Cerebellar cortex (tissue), 1 donor: ENCODE measurements around the gene TUBB3.
"Not testable (repeated sequence)": the region's sequence is repeated elsewhere in the genome, so short reads cannot be mapped to it uniquely, and the experiment has no call there.

Source experiments
- DNase-seq: peaks from one replicate; pipeline ENCODE4 v3.0.0-alpha.2; 2015; ENCODE audit warnings: low spot score

The TUBB3 gene

DNA sequence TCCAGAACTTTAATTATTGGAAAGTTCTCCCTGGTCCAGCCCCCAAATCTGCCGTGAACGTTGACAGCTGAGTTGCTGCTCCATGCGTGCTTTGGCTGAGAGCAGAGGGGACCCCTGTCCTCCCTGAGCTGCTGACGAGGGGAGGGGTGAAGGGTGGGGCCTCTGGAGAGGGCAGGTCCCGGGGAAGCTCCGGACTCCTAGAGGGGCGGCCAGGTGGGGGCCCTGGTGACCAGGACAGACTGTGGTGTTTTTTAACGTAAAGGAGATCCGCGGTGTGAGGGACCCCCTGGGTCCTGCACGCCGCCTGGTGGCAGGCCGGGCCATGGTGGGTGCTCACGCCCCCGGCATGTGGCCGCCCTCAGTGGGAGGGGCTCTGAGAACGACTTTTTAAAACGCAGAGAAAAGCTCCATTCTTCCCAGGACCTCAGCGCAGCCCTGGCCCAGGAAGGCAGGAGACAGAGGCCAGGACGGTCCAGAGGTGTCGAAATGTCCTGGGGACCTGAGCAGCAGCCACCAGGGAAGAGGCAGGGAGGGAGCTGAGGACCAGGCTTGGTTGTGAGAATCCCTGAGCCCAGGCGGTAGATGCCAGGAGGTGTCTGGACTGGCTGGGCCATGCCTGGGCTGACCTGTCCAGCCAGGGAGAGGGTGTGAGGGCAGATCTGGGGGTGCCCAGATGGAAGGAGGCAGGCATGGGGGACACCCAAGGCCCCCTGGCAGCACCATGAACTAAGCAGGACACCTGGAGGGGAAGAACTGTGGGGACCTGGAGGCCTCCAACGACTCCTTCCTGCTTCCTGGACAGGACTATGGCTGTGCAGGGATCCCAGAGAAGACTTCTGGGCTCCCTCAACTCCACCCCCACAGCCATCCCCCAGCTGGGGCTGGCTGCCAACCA is 4.4 kb upstream of the TUBB3 start, which contains the start of gene MC1R:
Gene MC1R, plus strand, starts transcription at position 410 of the 895 bp plus-strand sequence. Its CDS starts 397 bp downstream, at position 807.
- DNase-seq, result peak; percentile 59

GRCh38 chr16:89919535-89920406 is 3.4 kb upstream of the TUBB3 start:
- DNase-seq, result no peak

DNA sequence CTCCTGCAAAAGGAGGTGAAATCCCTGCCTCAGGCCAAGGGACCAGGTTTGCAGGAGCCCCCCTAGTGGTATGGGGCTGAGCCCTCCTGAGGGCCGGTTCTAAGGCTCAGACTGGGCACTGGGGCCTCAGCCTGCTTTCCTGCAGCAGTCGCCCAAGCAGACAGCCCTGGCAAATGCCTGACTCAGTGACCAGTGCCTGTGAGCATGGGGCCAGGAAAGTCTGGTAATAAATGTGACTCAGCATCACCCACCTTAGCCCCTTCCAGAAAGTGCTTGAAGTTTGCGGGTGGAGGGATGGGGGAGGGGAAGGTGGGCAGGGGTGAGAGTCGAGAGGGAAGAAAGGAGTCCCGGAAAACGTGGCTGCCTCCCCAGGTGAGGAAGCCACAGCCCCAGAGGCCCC is 2.4 kb upstream of the TUBB3 start:
- no peak for DNase-seq

- DNase-seq, result peak; percentile 41
These were observed 1.9 kb upstream of the TUBB3 start for GRCh38 chr16:89921131-89921701.

GRCh38 chr16:89921702-89922476 is 1.3 kb upstream of the TUBB3 start:
- DNase-seq, result peak; percentile 61

- DNase-seq, result peak; percentile 69
These were observed 662 bp upstream of the TUBB3 start for GRCh38 chr16:89922477-89922883.

GRCh38 chr16:89923640-89924296 is 626 bp downstream of the TUBB3 start:
- DNase-seq, result peak; percentile 44

DNA sequence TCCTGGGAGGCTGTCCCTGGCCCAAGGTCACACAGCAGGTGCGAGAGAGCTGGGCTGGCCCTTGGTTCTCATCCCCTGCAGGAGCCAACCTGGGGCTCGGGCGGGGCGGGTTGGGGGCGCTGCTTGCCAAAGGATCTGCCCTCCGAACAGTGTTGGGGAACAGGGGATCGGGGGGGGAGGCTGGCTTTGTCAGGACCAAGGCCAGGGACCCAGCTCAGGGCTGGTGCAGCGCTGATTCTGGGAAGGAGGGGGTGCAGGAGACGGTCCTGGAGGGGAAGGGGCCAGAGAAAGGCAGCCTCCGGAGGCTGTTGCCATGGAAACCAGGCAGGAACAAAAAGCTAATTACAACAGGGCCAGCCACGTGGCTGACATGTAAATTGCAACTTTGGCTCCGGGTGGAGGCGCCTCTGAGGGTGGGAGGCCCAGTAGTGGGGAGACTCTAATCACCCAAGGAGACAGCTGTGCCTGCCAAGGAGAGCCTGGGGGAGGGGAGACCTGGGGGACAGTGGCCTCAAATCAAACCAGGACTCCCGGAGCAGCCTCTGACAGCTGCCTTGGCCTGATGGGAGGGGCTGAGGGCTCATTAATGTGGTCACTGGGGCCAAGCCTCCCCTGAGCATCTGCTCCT is 1.3 kb downstream of the TUBB3 start:
- peak; percentile 85 for DNase-seq

GRCh38 chr16:89924925-89925307 is 1.8 kb downstream of the TUBB3 start:
- DNase-seq, result peak; percentile 51

GRCh38 chr16:89925596-89926079 is 2.5 kb downstream of the TUBB3 start:
- DNase-seq, result peak; percentile 52

DNA sequence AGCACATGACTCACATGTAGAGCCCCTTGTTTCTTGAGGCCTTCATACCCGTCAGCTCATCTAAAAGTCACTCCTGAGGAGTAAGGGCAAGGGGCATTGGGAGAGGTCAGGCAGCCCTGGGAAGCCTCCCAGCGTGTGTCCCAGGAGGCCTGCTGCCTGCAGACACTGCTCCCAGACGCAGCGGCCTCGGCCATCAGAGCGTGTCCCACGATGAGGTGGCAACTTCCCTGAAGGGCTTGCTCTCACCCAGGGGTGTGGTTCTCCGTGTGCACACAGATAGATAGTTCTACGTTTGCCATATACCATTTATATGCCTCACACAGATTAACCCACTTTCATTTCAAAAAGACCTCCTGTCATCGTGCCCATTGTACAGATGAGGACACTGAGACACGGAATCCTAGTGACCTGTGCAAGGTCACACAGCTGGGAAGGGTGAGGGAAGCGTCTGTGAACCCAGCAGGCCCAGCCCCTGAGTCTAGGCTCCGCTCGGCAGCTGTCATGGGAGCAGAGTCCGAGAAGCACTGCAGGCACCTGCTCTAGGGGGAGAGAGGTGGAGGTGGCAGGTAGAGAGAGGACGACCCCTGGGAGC is 8.3 kb downstream of the TUBB3 start:
- DNase-seq, result no peak

DNA sequence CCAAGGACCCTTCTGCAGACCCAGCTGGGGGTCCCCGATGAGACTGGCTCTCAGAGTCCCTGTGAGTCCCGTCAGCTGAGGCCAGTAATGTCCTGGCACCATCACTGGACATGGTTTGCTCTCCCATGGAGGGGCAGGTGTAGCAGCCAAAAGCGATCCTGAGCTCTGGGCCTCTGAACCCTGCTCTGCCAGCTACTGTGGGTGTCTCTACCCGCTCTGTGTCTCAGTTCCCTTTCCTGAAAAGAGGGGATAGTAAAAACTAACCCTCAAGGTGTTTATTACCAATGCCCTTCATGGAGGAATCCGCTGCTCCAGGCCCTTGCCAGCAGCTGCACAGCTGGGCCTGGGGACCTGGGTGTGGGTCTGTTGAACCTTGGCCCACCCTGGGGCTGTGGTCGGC is 8.8 kb downstream of the TUBB3 start:
- no peak for DNase-seq

DNA sequence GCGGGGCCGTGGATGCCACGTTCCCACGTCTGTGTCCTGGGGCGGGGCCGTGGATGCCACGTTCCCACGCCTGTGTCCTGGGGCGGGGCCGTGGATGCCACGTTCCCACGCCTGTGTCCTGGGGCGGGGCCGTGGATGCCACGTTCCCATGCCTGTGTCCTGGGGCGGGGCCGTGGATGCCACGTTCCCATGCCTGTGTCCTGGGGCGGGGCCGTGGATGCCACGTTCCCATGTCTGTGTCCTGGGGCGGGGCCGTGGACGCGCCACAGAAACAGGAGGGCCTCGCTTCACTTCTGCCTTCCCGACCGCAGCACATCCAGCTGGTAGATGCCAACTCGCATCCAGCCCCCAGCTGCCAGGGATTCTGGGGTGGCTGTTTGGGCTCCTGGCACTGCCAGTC is 10.9 kb downstream of the TUBB3 start:
- DNase-seq, result not testable (repeated sequence)

GRCh38 chr16:89934611-89935553 is 11.7 kb downstream of the TUBB3 start:
- no peak for DNase-seq

- DNase-seq, result not testable (repeated sequence)
These were observed 12.5 kb downstream of the TUBB3 start for GRCh38 chr16:89935620-89936019.

- DNase-seq, result no peak
These were observed 12.9 kb downstream of the TUBB3 start for GRCh38 chr16:89936034-89936433.

- DNase-seq, result no peak
These were observed 13.4 kb downstream of the TUBB3 start for GRCh38 chr16:89936508-89936907.

- DNase-seq, result no peak
These were observed 13.8 kb downstream of the TUBB3 start for GRCh38 chr16:89936981-89937380.
